ENCODE data around the gene GRIK4.

GRCh38 chr11:121035169-121035755 is 523.7 kb downstream of the GRIK4 start:
- TF ChIP-seq, protein P1, sequence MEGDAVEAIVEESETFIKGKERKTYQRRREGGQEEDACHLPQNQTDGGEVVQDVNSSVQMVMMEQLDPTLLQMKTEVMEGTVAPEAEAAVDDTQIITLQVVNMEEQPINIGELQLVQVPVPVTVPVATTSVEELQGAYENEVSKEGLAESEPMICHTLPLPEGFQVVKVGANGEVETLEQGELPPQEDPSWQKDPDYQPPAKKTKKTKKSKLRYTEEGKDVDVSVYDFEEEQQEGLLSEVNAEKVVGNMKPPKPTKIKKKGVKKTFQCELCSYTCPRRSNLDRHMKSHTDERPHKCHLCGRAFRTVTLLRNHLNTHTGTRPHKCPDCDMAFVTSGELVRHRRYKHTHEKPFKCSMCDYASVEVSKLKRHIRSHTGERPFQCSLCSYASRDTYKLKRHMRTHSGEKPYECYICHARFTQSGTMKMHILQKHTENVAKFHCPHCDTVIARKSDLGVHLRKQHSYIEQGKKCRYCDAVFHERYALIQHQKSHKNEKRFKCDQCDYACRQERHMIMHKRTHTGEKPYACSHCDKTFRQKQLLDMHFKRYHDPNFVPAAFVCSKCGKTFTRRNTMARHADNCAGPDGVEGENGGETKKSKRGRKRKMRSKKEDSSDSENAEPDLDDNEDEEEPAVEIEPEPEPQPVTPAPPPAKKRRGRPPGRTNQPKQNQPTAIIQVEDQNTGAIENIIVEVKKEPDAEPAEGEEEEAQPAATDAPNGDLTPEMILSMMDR (conservative IDR thresholded peaks at IDR 0.05 in 1 of 2, IDR thresholded peaks at IDR 0.05 in 1 of 2; ENCODE audit: extremely low read depth in 1 of 2, insufficient read depth in 1 of 2, low read depth in 1 of 2, low read length in 2 of 2) = no peak
- no peak for TF ChIP-seq EZH2 (IDR thresholded peaks at IDR 0.05; ENCODE audit: borderline replicate concordance, low read length)

Measured in mammary epithelial cell (primary cell).